ENCODE data around the gene IRF2BP2. TPM values are rescaled to one million over a fixed set of nuclear protein-coding genes. Genes with fewer than 3 reads are reported as not detected.

Gene IRF2BP2
- total and polyA plus RNA-seq, 2 of the 13 experiments (the other 11 are each of a cell fraction or from before 2014, with no cell fraction given) = 140 to 147 TPM

- TF ChIP-seq PITX1 (CRISPR knock-in tag; IDR thresholded peaks at IDR 0.05) (no peak), GMEB1 (CRISPR knock-in tag; IDR thresholded peaks at IDR 0.05; ENCODE audit: borderline replicate concordance) (no peak), NFATC3 (CRISPR knock-in tag; IDR thresholded peaks at IDR 0.05) (no peak), TIGD3 (CRISPR knock-in tag; IDR thresholded peaks at IDR 0.05; ENCODE audit: borderline replicate concordance) (no peak), ZMAT5 (CRISPR knock-in tag; IDR thresholded peaks at IDR 0.05; ENCODE audit: borderline replicate concordance, low read depth) (no peak), ZNF792 (CRISPR knock-in tag; IDR thresholded peaks at IDR 0.05) (no peak), ZFP82 (CRISPR knock-in tag; IDR thresholded peaks at IDR 0.05; ENCODE audit: borderline replicate concordance) (no peak), ZBTB26 (CRISPR knock-in tag; IDR thresholded peaks at IDR 0.05; ENCODE audit: borderline replicate concordance) (no peak), ZNF691 (CRISPR knock-in tag; IDR thresholded peaks at IDR 0.05; ENCODE audit: borderline replicate concordance, low read depth) (no peak), ZNF552 (CRISPR knock-in tag; IDR thresholded peaks at IDR 0.05; ENCODE audit: borderline replicate concordance) (no peak), HIC2 (CRISPR knock-in tag; IDR thresholded peaks at IDR 0.05; ENCODE audit: low read depth) (no peak), ZNF598 (CRISPR knock-in tag; IDR thresholded peaks at IDR 0.05; ENCODE audit: borderline replicate concordance) (no peak), TERF1 (CRISPR knock-in tag; IDR thresholded peaks at IDR 0.05) (no peak), ZNF577 (CRISPR knock-in tag; IDR thresholded peaks at IDR 0.05; ENCODE audit: borderline replicate concordance, low read depth) (no peak), ZNF512B (CRISPR knock-in tag; IDR thresholded peaks at IDR 0.05; ENCODE audit: borderline replicate concordance) (no peak)
Observed at GRCh38 chr1:234620272-234621126, 10.5 kb upstream of the IRF2BP2 start (continued).

Measured in HepG2 (cell line).